GM12872 (cell line): ENCODE measurements around the gene ATF5.

ENCODE experiments used
- TF ChIP-seq, protein P1 (sequence below): IDR thresholded peaks from 3 replicates; pipeline ENCODE4 v1.5.1; 2011; ENCODE audit warnings: low read depth, mild to moderate bottlenecking, low read length, moderate library complexity; ENCODE audit not compliant: insufficient read depth

Gene ATF5

GRCh38 chr19:49921871-49922795, 6.9 kb upstream of the ATF5 start:
- TF ChIP-seq, protein P1, sequence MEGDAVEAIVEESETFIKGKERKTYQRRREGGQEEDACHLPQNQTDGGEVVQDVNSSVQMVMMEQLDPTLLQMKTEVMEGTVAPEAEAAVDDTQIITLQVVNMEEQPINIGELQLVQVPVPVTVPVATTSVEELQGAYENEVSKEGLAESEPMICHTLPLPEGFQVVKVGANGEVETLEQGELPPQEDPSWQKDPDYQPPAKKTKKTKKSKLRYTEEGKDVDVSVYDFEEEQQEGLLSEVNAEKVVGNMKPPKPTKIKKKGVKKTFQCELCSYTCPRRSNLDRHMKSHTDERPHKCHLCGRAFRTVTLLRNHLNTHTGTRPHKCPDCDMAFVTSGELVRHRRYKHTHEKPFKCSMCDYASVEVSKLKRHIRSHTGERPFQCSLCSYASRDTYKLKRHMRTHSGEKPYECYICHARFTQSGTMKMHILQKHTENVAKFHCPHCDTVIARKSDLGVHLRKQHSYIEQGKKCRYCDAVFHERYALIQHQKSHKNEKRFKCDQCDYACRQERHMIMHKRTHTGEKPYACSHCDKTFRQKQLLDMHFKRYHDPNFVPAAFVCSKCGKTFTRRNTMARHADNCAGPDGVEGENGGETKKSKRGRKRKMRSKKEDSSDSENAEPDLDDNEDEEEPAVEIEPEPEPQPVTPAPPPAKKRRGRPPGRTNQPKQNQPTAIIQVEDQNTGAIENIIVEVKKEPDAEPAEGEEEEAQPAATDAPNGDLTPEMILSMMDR, result no peak

DNA sequence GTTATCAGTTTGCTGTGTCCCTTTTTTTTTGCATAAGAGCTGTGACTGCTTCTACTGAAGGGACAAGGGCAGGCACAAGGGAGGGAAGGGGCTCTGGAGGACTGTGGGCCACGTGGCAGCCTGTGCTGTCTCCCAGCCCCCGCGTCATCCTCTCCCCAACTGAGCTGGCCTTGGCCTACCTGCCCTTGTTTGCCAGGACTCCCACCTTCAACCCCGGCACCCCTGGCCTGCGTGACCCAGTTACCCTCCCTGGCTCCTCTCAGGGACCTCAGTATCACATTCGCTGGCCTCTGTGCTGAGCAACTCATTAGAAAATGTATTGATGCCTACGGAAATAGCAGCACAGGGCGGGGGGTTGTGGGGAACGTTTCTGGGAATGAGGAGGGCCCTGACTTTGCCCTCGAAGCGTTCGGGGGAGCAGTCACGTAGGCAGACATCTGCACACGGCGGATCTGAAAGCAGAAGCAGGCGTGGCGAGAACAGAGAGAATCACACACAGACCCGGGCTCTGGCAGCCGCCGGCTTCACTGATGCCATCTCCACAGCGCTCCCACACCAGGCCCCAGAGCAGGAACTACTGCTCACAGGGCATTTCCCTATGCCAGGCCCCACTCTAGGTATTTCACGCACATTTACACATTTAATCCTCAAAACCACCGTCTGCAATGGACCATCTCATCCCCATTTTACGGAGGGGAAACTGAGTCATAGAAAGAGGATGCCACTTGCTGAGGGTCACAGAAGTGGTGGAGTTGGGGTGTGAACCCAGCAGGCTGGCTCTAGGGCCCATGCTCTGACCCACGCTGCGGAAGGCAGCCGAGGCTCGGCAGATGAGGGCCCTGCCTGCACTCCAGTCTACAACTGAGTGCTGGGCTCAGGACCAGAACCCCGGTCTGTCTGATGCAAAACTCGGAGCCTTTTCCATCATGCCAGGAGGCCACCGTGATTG, 5.7 kb upstream of the ATF5 start:
- TF ChIP-seq, protein P1, result no peak

GRCh38 chr19:49924004-49924880, 4.8 kb upstream of the ATF5 start:
- TF ChIP-seq, protein P1, result no peak

GRCh38 chr19:49925486-49925885, 3.5 kb upstream of the ATF5 start:
- TF ChIP-seq, protein P1, result no peak

DNA sequence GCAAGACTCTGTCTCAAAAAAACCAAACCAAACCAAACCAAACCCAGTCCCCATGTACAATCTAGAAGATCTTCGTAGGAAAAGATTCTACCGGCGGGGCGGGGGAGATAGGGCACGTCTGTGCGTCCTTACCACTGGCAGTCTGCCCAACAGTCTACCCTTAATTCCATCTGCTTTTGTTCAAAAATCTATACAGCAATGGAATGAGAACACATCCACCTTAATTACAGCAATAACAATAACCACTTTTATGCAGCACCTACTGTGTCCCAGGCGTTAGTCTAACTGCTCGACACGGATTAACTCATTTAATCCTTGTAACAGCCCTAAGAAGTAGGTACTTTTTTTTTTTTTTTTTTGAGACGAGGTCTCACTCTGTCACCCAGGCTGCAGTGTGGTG, 2.5 kb upstream of the ATF5 start:
- TF ChIP-seq, protein P1, result no peak

GRCh38 chr19:49927526-49928264, 1.3 kb upstream of the ATF5 start:
- TF ChIP-seq, protein P1, result no peak
